Astrocyte (in vitro differentiated cells and primary cell): ENCODE data around the gene LPAR3.

Experiments used
- EZH2 ChIP-seq: IDR thresholded peaks from 2 replicates; pipeline ENCODE4 v1.6.1; 2012; ENCODE audit warnings: mild to moderate bottlenecking, low read length, inconsistent platforms; ENCODE audit not compliant: insufficient read depth
- TF ChIP-seq, protein P1 (sequence below): IDR thresholded peaks from 2 replicates; pipeline ENCODE4 v1.5.1; 2011; ENCODE audit warnings: low read depth, mild to moderate bottlenecking, inconsistent platforms, low read length, moderate library complexity; ENCODE audit not compliant: insufficient read depth

DNA sequence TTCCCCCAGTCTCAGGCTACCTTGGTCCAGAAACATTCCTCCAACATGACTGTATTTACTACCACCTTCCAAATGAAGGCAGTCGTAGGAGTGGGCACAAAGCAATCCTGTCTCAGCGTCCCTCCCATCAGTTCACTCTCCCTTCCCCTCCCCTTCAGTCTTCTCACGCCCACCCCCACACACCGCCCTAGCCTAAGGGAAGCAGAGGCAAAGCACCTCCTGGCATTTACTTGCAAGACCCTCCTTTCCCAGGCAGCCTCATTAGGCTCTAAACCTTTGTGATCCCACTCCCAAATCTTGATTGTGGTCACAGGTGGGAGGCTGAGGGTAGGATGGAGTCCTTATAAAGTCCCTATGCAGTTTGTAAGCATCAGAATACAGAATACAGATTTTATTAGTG, 23.9 kb upstream of the LPAR3 start:
- TF ChIP-seq, protein P1, sequence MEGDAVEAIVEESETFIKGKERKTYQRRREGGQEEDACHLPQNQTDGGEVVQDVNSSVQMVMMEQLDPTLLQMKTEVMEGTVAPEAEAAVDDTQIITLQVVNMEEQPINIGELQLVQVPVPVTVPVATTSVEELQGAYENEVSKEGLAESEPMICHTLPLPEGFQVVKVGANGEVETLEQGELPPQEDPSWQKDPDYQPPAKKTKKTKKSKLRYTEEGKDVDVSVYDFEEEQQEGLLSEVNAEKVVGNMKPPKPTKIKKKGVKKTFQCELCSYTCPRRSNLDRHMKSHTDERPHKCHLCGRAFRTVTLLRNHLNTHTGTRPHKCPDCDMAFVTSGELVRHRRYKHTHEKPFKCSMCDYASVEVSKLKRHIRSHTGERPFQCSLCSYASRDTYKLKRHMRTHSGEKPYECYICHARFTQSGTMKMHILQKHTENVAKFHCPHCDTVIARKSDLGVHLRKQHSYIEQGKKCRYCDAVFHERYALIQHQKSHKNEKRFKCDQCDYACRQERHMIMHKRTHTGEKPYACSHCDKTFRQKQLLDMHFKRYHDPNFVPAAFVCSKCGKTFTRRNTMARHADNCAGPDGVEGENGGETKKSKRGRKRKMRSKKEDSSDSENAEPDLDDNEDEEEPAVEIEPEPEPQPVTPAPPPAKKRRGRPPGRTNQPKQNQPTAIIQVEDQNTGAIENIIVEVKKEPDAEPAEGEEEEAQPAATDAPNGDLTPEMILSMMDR: no peak
- TF ChIP-seq EZH2: no peak
